HFF-Myc (cell line): ENCODE data around the gene LCE2C.
"Not testable (repeated sequence)": the region's sequence is repeated elsewhere in the genome, so short reads cannot be mapped to it uniquely, and the experiment has no call there.

ENCODE experiments used
- DNase-seq: peaks from one replicate; pipeline ENCODE4 v3.0.0-alpha.2; 2011; ENCODE audit warnings: low read depth; ENCODE audit errors: extremely low read depth
- H3K4me3 ChIP-seq: replicated peaks from 2 replicates; pipeline ENCODE4 v1.5.1; 2011; ENCODE audit warnings: low read depth, mild to moderate bottlenecking, control low read depth, low read length
- CTCF ChIP-seq: IDR thresholded peaks from 2 replicates; pipeline ENCODE4 v1.5.1; 2012; ENCODE audit warnings: mild to moderate bottlenecking, low read depth, low read length, control low read depth; ENCODE audit errors: missing control alignments

The LCE2C gene

GRCh38 chr1:152674983-152675382 lies at the start of gene LCE2C:
Gene LCE2C (plus strand): TSS chr1:152675279. CDS start chr1:152676016, 737 bp downstream.
- H3K4me3 ChIP-seq, DNase-seq: not testable (repeated sequence)

DNA sequence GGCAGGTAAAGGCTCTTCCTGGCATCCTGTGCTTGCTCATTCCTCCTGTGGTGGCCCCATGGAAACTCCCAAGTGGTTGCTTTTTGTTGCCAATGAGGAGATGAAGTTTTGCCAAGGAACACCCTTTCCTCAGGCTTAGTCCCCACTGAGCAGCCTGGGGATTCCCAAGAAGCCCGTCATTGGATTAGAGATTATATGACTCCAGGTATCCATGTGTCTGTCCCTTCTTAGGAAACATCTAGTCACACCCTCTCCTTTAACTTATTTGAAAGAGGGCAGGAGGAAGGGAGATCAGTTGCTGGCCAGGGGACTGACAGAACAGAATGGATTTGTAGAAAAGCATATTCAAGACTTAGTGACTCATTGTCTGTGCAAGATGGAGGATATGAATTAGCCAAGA lies 48.3 kb upstream of the LCE2C start:
- no peak overlapping the region for H3K4me3 ChIP-seq
- no peak for DNase-seq
- TF ChIP-seq CTCF: no peak

- H3K4me3 ChIP-seq: no peak overlapping the region
- TF ChIP-seq CTCF: no peak
- DNase-seq: no peak
Observed at GRCh38 chr1:152630596-152630995, 44.5 kb upstream of the LCE2C start.

DNA sequence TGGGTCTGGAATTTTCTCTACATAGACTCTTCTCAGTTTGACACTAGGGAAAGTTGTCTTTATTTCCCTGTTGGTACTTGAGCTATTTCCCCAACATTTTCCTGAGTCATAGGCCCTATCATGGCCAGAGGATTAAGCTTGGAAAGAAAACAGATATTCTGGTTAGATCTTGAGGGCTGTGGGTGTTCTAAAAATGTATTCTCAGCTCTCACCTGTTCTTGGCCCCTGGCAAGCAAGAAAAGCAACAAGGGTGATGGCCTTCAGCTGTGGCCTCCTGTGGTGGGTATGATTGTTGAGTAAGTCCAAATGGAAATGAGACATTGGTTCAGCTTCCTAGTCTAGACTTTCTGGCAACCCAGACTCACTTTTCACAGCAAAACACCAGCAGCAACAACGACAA lies 34.7 kb upstream of the LCE2C start:
- TF ChIP-seq CTCF: no peak
- H3K4me3 ChIP-seq: no peak overlapping the region
- no peak for DNase-seq

- DNase-seq: no peak
- no peak for TF ChIP-seq CTCF
- H3K4me3 ChIP-seq: no peak overlapping the region
Observed at GRCh38 chr1:152643945-152644344, 31.1 kb upstream of the LCE2C start.

DNA sequence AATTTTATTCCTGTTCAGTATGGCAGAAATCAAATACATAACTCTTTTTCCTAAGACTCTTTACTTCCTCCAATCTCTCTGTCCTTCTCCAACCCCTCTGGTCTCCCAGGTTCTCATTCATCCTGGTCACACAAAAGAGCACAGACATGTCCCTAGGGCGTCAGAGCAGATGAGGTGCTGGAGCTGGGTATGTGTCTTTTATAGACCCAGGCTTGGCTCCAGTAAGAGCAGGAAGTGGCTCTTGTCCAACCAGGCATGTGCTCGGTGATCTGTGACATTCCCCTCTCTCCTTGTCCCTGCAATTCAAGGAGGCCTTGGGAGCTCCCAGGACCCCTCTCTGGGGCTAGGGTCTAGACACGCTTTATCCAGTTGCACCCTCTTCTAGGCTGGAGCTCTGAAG lies 29.9 kb upstream of the LCE2C start:
- TF ChIP-seq CTCF: no peak
- no peak overlapping the region for H3K4me3 ChIP-seq
- DNase-seq: no peak

- TF ChIP-seq CTCF: no peak
- H3K4me3 ChIP-seq: no peak overlapping the region
- DNase-seq: no peak
Observed at GRCh38 chr1:152646656-152647055, 28.4 kb upstream of the LCE2C start.
